ENCODE results near the gene ZNF334.

The ZNF334 gene

DNA sequence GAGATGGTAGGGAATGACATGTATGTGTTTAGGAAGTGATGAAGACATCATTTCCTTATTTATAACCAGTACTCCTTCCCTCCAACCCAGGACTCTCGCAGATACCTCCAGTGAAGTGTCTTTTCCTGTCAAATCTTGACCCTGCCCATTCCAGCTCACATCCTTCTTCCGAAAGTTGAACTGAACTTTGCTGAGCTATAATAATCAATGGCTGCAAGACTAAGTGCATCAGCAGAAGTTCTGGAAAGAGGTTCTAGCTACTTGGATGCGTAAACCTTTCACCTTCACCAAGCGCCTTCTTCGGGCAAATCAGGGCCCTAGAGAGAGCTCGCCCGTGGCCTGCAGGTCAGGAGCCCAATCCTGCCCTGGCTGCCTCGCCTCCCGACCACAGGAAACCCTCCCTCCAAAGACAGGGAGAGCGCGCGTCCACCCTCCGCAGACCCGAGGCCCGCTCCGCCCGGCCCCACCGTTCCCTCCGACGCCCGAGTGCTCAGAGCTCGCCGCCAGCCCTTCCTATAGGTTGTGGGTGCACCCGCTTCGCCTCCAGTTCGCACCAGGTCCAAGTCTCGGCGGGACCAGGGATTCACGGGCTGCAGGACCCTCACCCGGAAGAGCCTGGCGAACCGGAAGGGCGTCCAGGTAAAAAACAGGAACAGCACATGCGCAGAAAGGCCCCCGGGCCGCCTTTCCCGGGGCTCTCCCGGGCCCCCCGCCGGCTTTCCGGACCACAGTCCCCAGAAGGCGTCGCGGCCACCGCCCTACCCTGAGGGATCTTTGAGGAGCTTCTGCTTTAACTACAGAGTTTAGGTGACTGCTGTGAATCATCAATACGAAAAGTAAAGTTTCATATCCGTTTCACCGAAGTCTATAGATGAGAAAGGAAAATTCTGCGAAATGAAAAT is at the start of gene ZNF334:
ZNF334 (minus strand) TSS at position 617 of the 902 bp plus-strand sequence. CDS start 1,457 bp downstream, outside the sequence.
- peak; percentile 58 for DNase-seq

GRCh38 chr20:46562373-46563169 is 49.2 kb upstream of the ZNF334 start:
- DNase-seq: no peak

DNA sequence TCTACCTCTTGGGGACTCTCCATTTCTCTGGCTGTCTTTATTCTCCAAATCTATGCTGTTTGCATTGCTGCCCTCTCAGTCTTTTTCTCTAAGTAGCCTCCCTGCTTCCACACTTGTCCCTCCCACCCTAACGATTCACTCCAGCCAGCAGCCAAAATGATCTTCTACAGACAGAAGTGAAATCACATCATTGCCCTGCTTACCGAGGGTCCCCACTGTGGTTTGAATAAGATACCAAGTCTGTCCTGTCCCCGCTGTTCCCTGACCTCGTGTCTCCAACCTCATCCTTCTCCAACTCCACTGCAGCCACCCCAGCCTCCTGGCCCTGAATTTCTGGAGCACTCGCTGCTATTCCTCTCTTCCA is 48.6 kb upstream of the ZNF334 start:
- DNase-seq: no peak

DNA sequence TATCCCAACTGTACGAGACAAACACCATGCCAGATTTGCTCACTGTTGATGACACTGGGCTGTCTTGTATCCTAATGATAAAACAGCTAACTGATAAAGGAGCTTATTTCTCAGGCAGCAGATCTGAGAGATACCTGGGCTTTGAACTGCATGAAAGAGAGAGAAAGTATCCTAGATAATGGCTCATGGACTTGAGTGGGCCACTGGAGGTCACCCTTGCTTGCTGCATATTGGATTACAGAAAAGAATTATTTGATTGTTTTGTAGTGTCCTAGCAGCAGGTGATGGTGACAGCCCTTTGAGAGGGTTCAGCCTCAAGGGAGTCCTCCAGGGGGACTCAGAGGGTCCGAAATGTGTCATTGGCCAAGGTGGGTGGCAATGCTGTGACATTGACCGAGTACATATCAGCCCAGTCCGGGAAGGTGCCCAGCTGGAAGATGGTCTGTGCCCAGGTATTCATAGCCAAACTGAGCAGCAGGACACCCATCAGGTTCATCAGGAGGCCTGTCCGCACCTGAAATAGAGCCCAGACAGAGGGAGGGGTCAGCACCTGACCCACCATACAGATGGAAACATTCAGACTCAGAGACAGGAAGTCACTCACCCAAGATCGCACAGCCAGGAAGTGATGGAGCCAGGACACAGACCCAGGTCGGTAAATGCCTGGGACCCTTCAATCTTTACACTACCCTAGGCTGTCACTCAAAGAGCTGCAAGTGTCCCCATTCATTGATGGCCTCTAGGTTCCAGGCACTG is 46.5 kb upstream of the ZNF334 start:
- no peak for DNase-seq

GRCh38 chr20:46559001-46559400 is 45.6 kb upstream of the ZNF334 start:
- no peak for DNase-seq

DNA sequence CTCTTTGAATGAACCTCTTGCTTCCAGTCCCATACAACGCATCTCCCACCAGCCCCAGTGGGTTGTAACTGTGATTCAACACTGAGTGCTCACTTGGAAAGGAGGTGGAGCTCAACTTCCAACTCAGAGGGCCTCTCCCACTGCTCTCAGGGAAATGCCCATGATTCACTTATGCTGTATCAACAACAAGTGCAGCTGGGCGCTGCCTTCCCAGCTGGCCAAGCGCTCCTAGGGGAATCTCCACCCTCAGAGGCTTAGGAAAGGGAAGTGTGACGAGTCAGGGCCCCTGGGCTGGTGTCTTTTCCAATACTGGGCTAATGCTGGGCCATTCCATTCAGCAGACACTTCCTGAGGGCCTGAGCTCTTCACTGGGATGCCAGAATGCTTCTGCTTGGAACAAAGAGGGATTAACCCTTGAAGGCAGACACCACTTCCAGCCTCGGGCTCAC is 45.2 kb upstream of the ZNF334 start:
- no peak for DNase-seq

DNA sequence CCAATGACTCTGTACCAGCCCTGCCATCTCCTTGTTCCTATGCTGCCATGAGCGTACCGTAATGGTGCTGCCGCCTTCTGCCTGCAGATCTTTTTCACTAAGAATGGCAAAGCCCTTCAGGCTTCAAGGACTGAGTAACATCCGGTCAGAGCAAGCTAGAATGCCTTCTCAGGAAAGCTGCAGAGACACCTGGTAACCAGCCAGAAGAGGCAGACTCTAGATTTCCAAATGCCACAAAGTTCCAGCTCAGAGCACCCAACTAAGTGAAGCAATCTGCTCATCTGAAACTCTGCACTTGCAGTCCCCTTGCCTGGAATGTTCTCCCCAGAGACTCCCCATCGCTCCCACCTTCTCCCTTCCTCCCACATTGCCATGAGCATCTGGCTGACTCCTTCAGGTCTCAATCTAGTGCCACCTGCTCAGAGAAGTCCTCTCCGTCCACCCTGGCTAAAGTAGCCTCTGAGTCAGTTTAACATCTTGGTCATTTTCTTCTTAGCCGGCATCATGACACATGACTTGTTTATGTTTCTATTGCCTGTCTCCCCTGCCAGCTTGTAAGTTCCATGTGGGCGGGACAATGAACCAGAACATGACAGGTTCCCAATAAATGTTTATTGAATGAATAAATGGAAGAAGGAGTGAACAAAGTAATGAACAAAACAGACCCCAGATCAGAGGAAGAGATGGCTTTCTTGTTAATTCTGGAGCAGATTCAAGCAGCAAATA is 44.0 kb upstream of the ZNF334 start:
- no peak for DNase-seq

GRCh38 chr20:46555370-46555956 is 42.1 kb upstream of the ZNF334 start:
- no peak for DNase-seq

DNA sequence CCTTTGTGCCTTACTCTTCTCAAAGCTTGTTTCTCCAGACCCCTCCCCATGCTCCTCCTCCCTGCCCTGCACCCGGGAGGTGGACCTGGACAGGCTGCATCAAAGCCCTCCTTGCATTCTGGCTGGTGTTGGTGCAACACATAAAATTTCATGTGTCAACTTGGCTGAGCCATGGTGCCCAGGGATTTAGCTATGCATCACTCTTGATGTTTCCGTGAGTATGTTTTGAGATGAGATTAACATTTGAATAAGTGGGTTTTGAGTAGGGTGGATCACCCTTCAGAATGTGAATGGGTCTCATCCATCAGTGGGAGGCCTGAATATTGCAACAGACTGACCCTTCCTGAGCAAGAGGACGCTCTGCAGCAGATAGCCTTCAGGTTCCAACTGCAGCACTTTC is 41.5 kb upstream of the ZNF334 start:
- no peak for DNase-seq

DNA sequence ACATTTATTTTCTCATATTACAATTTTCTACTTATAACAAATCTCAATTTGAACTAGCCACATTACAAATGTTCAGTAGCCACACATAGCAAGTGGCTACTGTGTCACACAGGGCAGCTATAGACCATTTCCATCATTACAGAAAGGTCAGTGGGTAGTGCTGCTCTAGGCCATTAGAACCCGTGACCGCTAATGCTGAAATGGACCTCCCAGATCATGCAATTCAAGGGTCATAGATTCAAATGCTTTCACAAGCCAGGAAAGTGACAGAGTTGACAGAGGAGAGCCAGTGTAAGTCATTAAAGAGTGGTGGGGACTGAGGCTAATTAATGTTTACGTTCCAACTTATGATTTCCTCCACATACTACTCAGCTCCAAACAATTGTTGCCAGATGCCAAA is 40.6 kb upstream of the ZNF334 start:
- no peak for DNase-seq

DNA sequence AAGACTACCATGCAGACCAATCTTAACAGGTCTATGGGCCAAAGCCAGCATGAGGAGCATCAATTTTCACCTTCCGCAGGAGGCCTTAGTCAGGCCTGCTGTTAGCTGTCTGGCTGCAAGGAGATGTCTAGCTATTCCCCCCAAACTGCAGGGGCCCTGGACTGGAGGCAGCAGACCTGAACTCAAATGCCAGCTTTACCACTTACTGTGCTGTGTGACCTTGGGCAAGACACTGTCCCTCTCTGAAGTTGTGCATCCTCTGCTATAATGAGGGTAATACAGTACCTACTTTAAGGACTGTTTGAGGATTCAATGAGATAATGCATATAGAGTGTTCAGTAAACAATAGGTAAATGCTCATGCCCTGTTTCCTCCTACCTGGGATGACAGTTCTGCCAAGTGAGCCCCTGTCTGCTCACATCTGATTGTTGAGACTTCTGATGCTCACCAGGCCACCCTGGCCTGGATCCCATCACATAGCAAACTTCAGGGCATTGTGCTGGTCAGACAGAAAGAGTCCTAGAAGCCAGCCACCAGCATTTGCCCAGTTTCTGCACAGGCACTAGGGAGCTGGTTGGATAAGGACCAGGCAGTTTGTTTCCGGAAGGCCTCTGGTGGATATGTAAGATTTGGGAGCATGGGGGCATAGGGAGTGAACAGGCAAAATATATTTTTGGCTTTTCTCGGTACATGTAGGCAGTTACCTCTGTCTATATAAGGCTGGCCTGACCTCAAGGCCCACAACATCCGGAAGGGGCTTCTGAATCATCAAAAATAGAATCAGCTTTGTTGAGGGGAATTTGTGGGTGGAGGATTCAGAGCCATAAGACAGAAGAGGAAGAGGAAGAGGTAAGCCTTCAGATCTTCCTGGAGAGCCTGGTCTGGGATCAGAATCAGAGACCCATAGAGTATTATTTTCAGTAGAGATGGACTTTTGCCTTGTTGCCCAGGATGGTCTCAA is 39.4 kb upstream of the ZNF334 start:
- no peak for DNase-seq

- DNase-seq: no peak
Measured at GRCh38 chr20:46551522-46552381, 38.4 kb upstream of the ZNF334 start.

GRCh38 chr20:46550461-46550860 is 37.1 kb upstream of the ZNF334 start, which contains the start of gene OCSTAMP:
OCSTAMP (minus strand) TSS chr20:46550654; CDS start chr20:46550560, 94 bp downstream.
- DNase-seq: no peak

- DNase-seq: no peak
Measured at GRCh38 chr20:46549188-46549972, 36.0 kb upstream of the ZNF334 start.

- DNase-seq: no peak
Measured at GRCh38 chr20:46548688-46549087, 35.3 kb upstream of the ZNF334 start.

DNA sequence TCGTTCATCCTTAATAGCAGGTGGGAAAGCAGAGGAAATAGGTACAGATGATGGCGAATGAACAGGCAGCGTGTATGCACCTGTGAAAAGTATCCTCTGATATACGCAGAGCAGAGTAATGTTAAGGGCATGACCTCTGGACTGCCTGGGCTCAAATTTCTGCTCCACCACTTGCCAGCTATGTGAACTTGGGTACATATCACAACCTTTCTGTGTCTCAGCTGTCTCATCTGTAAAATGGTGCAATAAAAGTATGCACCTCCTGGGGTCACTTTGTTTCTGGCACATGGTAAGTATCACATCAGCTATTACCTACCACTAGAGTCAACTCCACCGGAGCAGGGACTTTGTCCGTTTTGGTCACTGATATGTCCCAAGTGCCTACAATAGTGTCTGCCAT is 34.6 kb upstream of the ZNF334 start:
- no peak for DNase-seq

- no peak for DNase-seq
Measured at GRCh38 chr20:46546936-46547335, 33.6 kb upstream of the ZNF334 start.

DNA sequence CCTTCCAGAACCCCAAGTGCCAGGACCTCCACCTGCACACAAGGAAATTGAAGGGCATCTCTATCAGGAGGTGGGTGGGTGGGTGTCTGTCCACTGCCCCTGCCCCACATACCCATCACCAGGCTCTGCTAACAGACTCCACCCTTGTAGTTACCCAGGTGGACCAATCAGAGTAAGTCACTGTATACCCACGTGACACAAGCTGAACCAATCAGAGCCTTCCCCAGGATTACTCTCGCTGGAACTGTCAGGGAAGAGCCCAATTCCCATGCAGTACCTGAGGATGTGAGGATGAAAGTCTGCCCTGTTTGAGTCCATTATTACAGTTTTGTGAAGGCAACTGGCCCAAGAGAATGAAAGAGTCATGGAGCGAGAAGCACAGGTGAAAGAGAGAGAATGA is 32.9 kb upstream of the ZNF334 start:
- no peak for DNase-seq

- no peak for DNase-seq
Measured at GRCh38 chr20:46545827-46546138, 32.4 kb upstream of the ZNF334 start.
